GM12892 (cell line): ENCODE data around the gene SOS2.
A peak's percentile ranks its signal among the peaks of the same experiment; 100 is the strongest.

Experiments used
- DNase-seq: peaks from one replicate; pipeline ENCODE4 v3.0.0; 2011; ENCODE audit not compliant: insufficient read length
- FAIRE-seq: peaks from 2 replicates; lab custom pipeline; 2011; peaks lifted over from hg19 to GRCh38; lab: Jason Lieb, UNC
- POLR2A ChIP-seq: IDR thresholded peaks from 2 replicates; pipeline ENCODE4 v1.6.1; 2011; ENCODE audit warnings: low read depth, low read length, control low read depth
- POLR2AphosphoS5 ChIP-seq: IDR thresholded peaks from 2 replicates; pipeline ENCODE4 v1.6.1; 2011; ENCODE audit warnings: low read depth, low read length, control low read depth
- TAF1 ChIP-seq: IDR thresholded peaks from 2 replicates; pipeline ENCODE4 v1.6.1; 2011; ENCODE audit warnings: low read depth, mild to moderate bottlenecking, control low read depth, low read length, borderline replicate concordance

The SOS2 gene

GRCh38 chr14:50092006-50092555 lies 139.3 kb downstream of the SOS2 start:
- no peak for TF ChIP-seq POLR2A
- TF ChIP-seq TAF1: no peak
- TF ChIP-seq POLR2AphosphoS5: no peak
- no peak for FAIRE-seq
- DNase-seq: no peak

- no peak for DNase-seq
- TF ChIP-seq TAF1 (no peak), POLR2AphosphoS5 (no peak), POLR2A (no peak)
- FAIRE-seq: no peak
These were observed 140.0 kb downstream of the SOS2 start for GRCh38 chr14:50091240-50091913.

GRCh38 chr14:50089208-50089607 lies 142.2 kb downstream of the SOS2 start:
- no peak for DNase-seq
- FAIRE-seq: no peak
- TF ChIP-seq TAF1: no peak
- no peak for TF ChIP-seq POLR2A
- no peak for TF ChIP-seq POLR2AphosphoS5

GRCh38 chr14:50088731-50089130 lies 142.6 kb downstream of the SOS2 start:
- DNase-seq (no peak), FAIRE-seq (no peak)
- no peak for TF ChIP-seq POLR2AphosphoS5
- no peak for TF ChIP-seq TAF1
- no peak for TF ChIP-seq POLR2A

- TF ChIP-seq POLR2AphosphoS5: no peak
- TF ChIP-seq POLR2A: no peak
- TF ChIP-seq TAF1: no peak
- DNase-seq: no peak
- no peak for FAIRE-seq
These were observed 143.3 kb downstream of the SOS2 start for GRCh38 chr14:50088117-50088515.

GRCh38 chr14:50087341-50088116 lies 143.8 kb downstream of the SOS2 start:
- DNase-seq (no peak), FAIRE-seq (peak; percentile 56)
- no peak for TF ChIP-seq POLR2A
- no peak for TF ChIP-seq POLR2AphosphoS5
- no peak for TF ChIP-seq TAF1

GRCh38 chr14:50086321-50086711 lies 145.1 kb downstream of the SOS2 start:
- FAIRE-seq (peak; percentile 48), DNase-seq (no peak)
- TF ChIP-seq TAF1 (no peak), POLR2A (no peak), POLR2AphosphoS5 (no peak)

- FAIRE-seq (peak; percentile 90), DNase-seq (no peak)
- TF ChIP-seq POLR2A: 0 out of 2 replicates have a peak, but pooled peaks have one; percentile 22
- TF ChIP-seq POLR2AphosphoS5: no peak
- 0 out of 2 replicates have a peak, but pooled peaks have one; percentile 34 for TF ChIP-seq TAF1
These were observed 145.6 kb downstream of the SOS2 start for GRCh38 chr14:50085570-50086320.

- no peak for TF ChIP-seq POLR2A
- TF ChIP-seq POLR2AphosphoS5: no peak
- TF ChIP-seq TAF1: no peak
- FAIRE-seq: no peak
- no peak for DNase-seq
These were observed 146.7 kb downstream of the SOS2 start for GRCh38 chr14:50084666-50085065.

- no peak for DNase-seq
- TF ChIP-seq POLR2A (peak; percentile 60), TAF1 (0 out of 2 replicates have a peak, but pooled peaks have one; percentile 12), POLR2AphosphoS5 (peak; percentile 76; the same call in 1 of the 2 replicates)
- no peak for FAIRE-seq
These were observed 147.7 kb downstream of the SOS2 start for GRCh38 chr14:50083467-50084337.
